RWPE1 (cell line): Measurements from ENCODE around the gene BRDT.

ENCODE experiments used
- CTCF ChIA-PET: fragments of 350-600 bp; sonication (Branson Sonifier 250); formaldehyde crosslinking; extraction: SDS; loops from one replicate; lab custom pipeline; 2021; lab: Yijun Ruan, JAX
- POLR2A ChIA-PET: fragments of 400-600 bp; formaldehyde crosslinking; extraction: SDS; loops from one replicate; lab custom pipeline; 2020; ENCODE audit warnings: antibody characterized with exemption; ENCODE audit not compliant: low non-redundant PET; lab: Yijun Ruan, JAX
- DNase-seq: peaks from one replicate; pipeline ENCODE4 v3.0.0; 2012; ENCODE audit warnings: low spot score
- H3K27ac ChIP-seq: fragments of 450-650 bp; 2 replicates; pipeline ENCODE4 v1.5.1; 2017
- CTCF ChIP-seq: fragments of 450-650 bp; conservative IDR thresholded peaks from 2 replicates; pipeline ENCODE4 v1.5.1; 2017; ENCODE audit warnings: low read depth, mild to moderate bottlenecking

BRDT gene

GRCh38 chr1:91916811-91917460 lies 32.3 kb upstream of the BRDT start:
- no peak overlapping the region for H3K27ac ChIP-seq
- no peak for DNase-seq
- CTCF ChIA-PET = no interaction called here
- TF ChIP-seq CTCF = no peak
- POLR2A ChIA-PET = no interaction called here

- H3K27ac ChIP-seq = no peak overlapping the region
- POLR2A ChIA-PET = no interaction called here
- CTCF ChIA-PET = no interaction called here
- no peak for TF ChIP-seq CTCF
- DNase-seq = no peak
Measured at GRCh38 chr1:91919962-91920361, 29.2 kb upstream of the BRDT start.

GRCh38 chr1:91924146-91924545 lies 25.1 kb upstream of the BRDT start:
- DNase-seq = peak; percentile 34
- H3K27ac ChIP-seq = no peak overlapping the region
- ChIA-PET POLR2A (no interaction called here), CTCF (no interaction called here)
- TF ChIP-seq CTCF = no peak

- no peak for DNase-seq
- no peak for TF ChIP-seq CTCF
- ChIA-PET POLR2A (no interaction called here), CTCF (interaction anchor here (0.6 kb wide), 1 partner anchor 10 kb away, joined by 6 read pairs; no protein-coding TSS in a partner anchor)
- no peak overlapping the region for H3K27ac ChIP-seq
Measured at GRCh38 chr1:91925644-91926435, 23.4 kb upstream of the BRDT start.

GRCh38 chr1:91928026-91928425 lies 21.2 kb upstream of the BRDT start:
- POLR2A ChIA-PET = no interaction called here
- DNase-seq = no peak
- CTCF ChIA-PET = interaction anchor here (0.6 to 1.4 kb wide), 4 partner anchors 392 to 404 kb away, joined by 3 to 6 read pairs (median 5); no protein-coding TSS in a partner anchor
- H3K27ac ChIP-seq = no peak overlapping the region
- no peak for TF ChIP-seq CTCF

GRCh38 chr1:91929250-91929649 lies 20.0 kb upstream of the BRDT start:
- H3K27ac ChIP-seq = no peak overlapping the region
- POLR2A ChIA-PET = no interaction called here
- no peak for DNase-seq
- TF ChIP-seq CTCF = no peak
- CTCF ChIA-PET = interaction anchor here (0.7 to 1.4 kb wide), 3 partner anchors 61 to 406 kb away, joined by 3 to 6 read pairs (median 3); no protein-coding TSS in a partner anchor
